CD14-positive monocyte (primary cell): ENCODE data around the gene IBA57. TPM values are rescaled to one million over a fixed set of nuclear protein-coding genes. Genes with fewer than 3 reads are reported as not detected.

ENCODE experiments used
- DNase-seq, 3 donors: peaks; one replicate each; pipeline ENCODE4 v3.0.0-alpha.2; 2011 to 2022
- H2AFZ ChIP-seq: 2 replicates; pipeline ENCODE4 v1.6.0; 2012; ENCODE audit warnings: mild to moderate bottlenecking, low read depth, low read length, inconsistent platforms; ENCODE audit not compliant: insufficient read depth, poor library complexity, severe bottlenecking
- H3K27ac ChIP-seq, 2 donors: 1 replicate in 1 of 2; 2 replicates in 1 of 2; pipeline ENCODE4 v1.5.1; 2012 to 2013; ENCODE audit warnings: low read length in 2 of 2, control low read depth in 1 of 2, inconsistent platforms in 1 of 2, low read depth in 1 of 2, mild to moderate bottlenecking in 1 of 2
- H3K27me3 ChIP-seq, 2 donors: one replicate each; pipeline versions ENCODE4 v1.6.0 to v1.6.1; 2011 to 2013; ENCODE audit warnings: low read length in 2 of 2; ENCODE audit not compliant: control insufficient read depth in 2 of 2, insufficient read depth in 2 of 2
- H3K36me3 ChIP-seq, 2 donors: replicated peaks in 1 of 2; 1 replicate in 1 of 2; 2 replicates in 1 of 2; pipeline versions ENCODE4 v1.5.1 to v1.6.1; 2012 to 2013; ENCODE audit warnings: low read length in 2 of 2, control low read depth in 1 of 2, inconsistent platforms in 1 of 2, mild to moderate bottlenecking in 1 of 2; ENCODE audit not compliant: insufficient read depth in 2 of 2, control insufficient read depth in 1 of 2
- H3K4me1 ChIP-seq, 2 donors: 1 replicate in 1 of 2; 2 replicates in 1 of 2; pipeline versions ENCODE4 v1.5.1 to v1.6.1; 2012 to 2013; ENCODE audit warnings: low read length in 2 of 2, control low read depth in 1 of 2, inconsistent platforms in 1 of 2, mild to moderate bottlenecking in 1 of 2, moderate library complexity in 1 of 2; ENCODE audit not compliant: insufficient read depth in 2 of 2, control insufficient read depth in 1 of 2
- H3K4me2 ChIP-seq: replicated peaks from 2 replicates; pipeline ENCODE3; 2012; ENCODE audit warnings: low read length, moderate library complexity, mild to moderate bottlenecking; ENCODE audit not compliant: poor library complexity, severe bottlenecking; ENCODE audit errors: extremely low read depth
- H3K4me3 ChIP-seq, 3 experiments: fragments of 200-600 bp in 1 of 3; sonication (generic) in 1 of 3; replicated peaks in 1 of 3; 1 replicate in 2 of 3; 2 replicates in 1 of 3; pipeline ENCODE4 v1.5.1; 2011 to 2013; ENCODE audit warnings: low read length in 3 of 3, mild to moderate bottlenecking in 3 of 3, control low read depth in 2 of 3, low read depth in 2 of 3, inconsistent platforms in 1 of 3, moderate library complexity in 1 of 3
- H3K79me2 ChIP-seq: 2 replicates; pipeline ENCODE4 v1.6.0; 2012; ENCODE audit warnings: mild to moderate bottlenecking, control low read depth, inconsistent platforms, low read length, moderate library complexity; ENCODE audit not compliant: insufficient read depth
- H3K9ac ChIP-seq: 2 replicates; pipeline ENCODE4 v1.6.0; 2017; ENCODE audit warnings: low read length, mild to moderate bottlenecking; ENCODE audit not compliant: insufficient read depth, poor library complexity, severe bottlenecking
- H3K9me3 ChIP-seq, 2 donors: replicated peaks in 1 of 2; 1 replicate in 1 of 2; 2 replicates in 1 of 2; pipeline versions ENCODE4 v1.5.1 to v1.6.1; 2012 to 2013; ENCODE audit warnings: low read length in 2 of 2, control low read depth in 1 of 2; ENCODE audit not compliant: control insufficient read depth in 1 of 2, insufficient read depth in 1 of 2
- H4K20me1 ChIP-seq: 2 replicates; pipeline ENCODE4 v1.6.0; 2012; ENCODE audit warnings: mild to moderate bottlenecking, low read length, control low read depth, moderate library complexity; ENCODE audit not compliant: insufficient read depth
- H3K27ac Mint-ChIP-seq, 7 donors: one replicate each; pipeline ENCODE4 v1.8.0; 2020; ENCODE audit warnings: mild to moderate bottlenecking in 7 of 7, mixed read lengths in 7 of 7, moderate library complexity in 6 of 7, inconsistent platforms in 2 of 7
- H3K27me3 Mint-ChIP-seq, 3 donors: one replicate each; pipeline ENCODE4 v1.8.0; 2021 to 2022; ENCODE audit warnings: low read depth in 3 of 3, mild to moderate bottlenecking in 3 of 3, mixed read lengths in 3 of 3, moderate library complexity in 3 of 3, inconsistent platforms in 1 of 3
- H3K36me3 Mint-ChIP-seq, 2 donors: one replicate each; pipeline ENCODE4 v1.8.0; 2020; ENCODE audit warnings: mixed read lengths in 2 of 2, inconsistent platforms in 1 of 2, mild to moderate bottlenecking in 1 of 2
- H3K4me1 Mint-ChIP-seq: one replicate; pipeline ENCODE4 v1.8.0; 2020; ENCODE audit warnings: mild to moderate bottlenecking, mixed read lengths
- H3K4me3 Mint-ChIP-seq, 2 donors: one replicate each; pipeline ENCODE4 v1.8.0; 2020; ENCODE audit warnings: mild to moderate bottlenecking in 2 of 2, mixed read lengths in 2 of 2, moderate library complexity in 1 of 2
- H3K9me3 Mint-ChIP-seq, 7 donors: one replicate each; pipeline ENCODE4 v1.8.0; 2020 to 2022; ENCODE audit warnings: mixed read lengths in 7 of 7, mild to moderate bottlenecking in 6 of 7, moderate library complexity in 6 of 7, inconsistent platforms in 2 of 7
- CTCF ChIP-seq: fragments of 200-600 bp; IDR thresholded peaks from one replicate; pipeline ENCODE4 v1.8.0; 2022; ENCODE audit warnings: antibody characterized with exemption, mild to moderate bottlenecking
- WGBS: methylation state at CpG from one replicate; pipeline ENCODE4 v1.1.5; 2013; ENCODE audit warnings: missing lambda C conversion rate; ENCODE audit not compliant: insufficient coverage; 5-methylcytosine and 5-hydroxymethylcytosine counted together
- intact Hi-C, 2 donors: fragments of 100-400 bp; cut with micrococcal nuclease; formaldehyde crosslinking; loops; one replicate each; pipeline versions ENCODE4 v1.15.0 to v1.15.1; 2023
- polyA plus RNA-seq, 3 donors: library from polyadenylated mRNA; depleted of rRNA in 1 of 3; unstranded in 2 of 3; stranded (reverse) in 1 of 3; fragments of 300-500 nt in 2 of 3; fragments of >200 nt in 1 of 3; fragmentation: Illumina TruSeq in 2 of 3; gene quantifications; 1 replicate in 2 of 3; 2 replicates in 1 of 3; pipeline ENCODE4 v1.2.3, GENCODE V29; 2012 to 2021

The IBA57 gene
- polyA plus RNA-seq, 3 donors, result 1.6 to 2.1 (median 1.7) TPM

GRCh38 chr1:228212415-228212965, 46.9 kb downstream of the IBA57 start:
- H3K36me3 ChIP-seq, result no peaks in the 10 kb centered on the region
- peaks cover 0 to 10% of the 10 kb centered on the region in 2 donors for H3K27me3 ChIP-seq
- H2AFZ ChIP-seq, result no peak overlapping the region
- intact Hi-C loops, result loop anchor here (5.0 to 10.0 kb wide), 3 partner anchors 78 to 305 kb away; partner anchors contain the start of gene TRIM11 (in 1 of the 2)
- H3K4me3 ChIP-seq, result peak overlapping the region in 1 of 3 experiments; percentile 70
- Mint-ChIP-seq H3K4me3 (peak overlapping the region; percentile 37 to 48), H3K36me3 (no peaks in the 10 kb centered on the region), H3K4me1 (peaks cover 6% of the 10 kb centered on the region), H3K27me3 (peaks cover 10 to 25% (median 24%) of the 10 kb centered on the region in 3 donors), H3K9me3 (peaks cover 0 to 3% (median 0%) of the 10 kb centered on the region in 7 donors), H3K27ac (no peak overlapping the region)
- TF ChIP-seq CTCF, result no peak
- no peak overlapping the region for H3K27ac ChIP-seq
- H4K20me1 ChIP-seq, result no peaks in the 10 kb centered on the region
- H3K9me3 ChIP-seq, result no peaks in the 10 kb centered on the region
- no peaks in the 10 kb centered on the region for H3K79me2 ChIP-seq
- 75% methylated on average over 54 of the region's 66 CpGs for WGBS
- no peak for DNase-seq
- peak overlapping the region; percentile 79 for H3K4me2 ChIP-seq
- H3K4me1 ChIP-seq, result peaks cover 6 to 16% of the 10 kb centered on the region in 2 donors
- H3K9ac ChIP-seq, result no peak overlapping the region

GRCh38 chr1:228212966-228213844, 47.6 kb downstream of the IBA57 start:
- 2% methylated on average over 42 of the region's 67 CpGs for WGBS

More at GRCh38 chr1:228212966-228213844, 47.6 kb downstream of the IBA57 start:
- DNase-seq, result peak; percentile 76 to 81 (median 80)
- H3K4me3 Mint-ChIP-seq, result peak overlapping the region; percentile 75 to 88
- H3K9me3 Mint-ChIP-seq, result peaks cover 0 to 3% (median 0%) of the 10 kb centered on the region in 7 donors
- peak; percentile 16 for TF ChIP-seq CTCF
- Histone ChIP-seq H3K9me3 (no peaks in the 10 kb centered on the region), H2AFZ (peak overlapping the region; percentile 74), H4K20me1 (no peaks in the 10 kb centered on the region), H3K79me2 (no peaks in the 10 kb centered on the region), H3K9ac (no peak overlapping the region), H3K36me3 (no peaks in the 10 kb centered on the region), H3K4me2 (peak overlapping the region; percentile 79), H3K4me3 (peak overlapping the region; percentile 7 to 70 (median 33)), H3K4me1 (peaks cover 6 to 16% of the 10 kb centered on the region in 2 donors), H3K27ac (no peak overlapping the region), H3K27me3 (peaks cover 0 to 10% of the 10 kb centered on the region in 2 donors)
- peaks cover 6% of the 10 kb centered on the region for H3K4me1 Mint-ChIP-seq
- intact Hi-C loops, result loop anchor here (5.0 to 10.0 kb wide), 3 partner anchors 78 to 304 kb away; partner anchors contain the start of gene TRIM11 (in 1 of the 2)
- peak overlapping the region in 1 of 7 donors; percentile 32 for H3K27ac Mint-ChIP-seq
- peaks cover 9 to 25% (median 24%) of the 10 kb centered on the region in 3 donors for H3K27me3 Mint-ChIP-seq
- no peaks in the 10 kb centered on the region for H3K36me3 Mint-ChIP-seq
